ENCODE data around the gene BRF1. TPM values are rescaled to one million over a fixed set of nuclear protein-coding genes. Genes with fewer than 3 reads are reported as not detected.

Gene BRF1
- total and polyA plus RNA-seq, 2 of the 13 experiments (the other 11 are each of a cell fraction or from before 2014, with no cell fraction given): 5.1 to 11.0 TPM

DNA sequence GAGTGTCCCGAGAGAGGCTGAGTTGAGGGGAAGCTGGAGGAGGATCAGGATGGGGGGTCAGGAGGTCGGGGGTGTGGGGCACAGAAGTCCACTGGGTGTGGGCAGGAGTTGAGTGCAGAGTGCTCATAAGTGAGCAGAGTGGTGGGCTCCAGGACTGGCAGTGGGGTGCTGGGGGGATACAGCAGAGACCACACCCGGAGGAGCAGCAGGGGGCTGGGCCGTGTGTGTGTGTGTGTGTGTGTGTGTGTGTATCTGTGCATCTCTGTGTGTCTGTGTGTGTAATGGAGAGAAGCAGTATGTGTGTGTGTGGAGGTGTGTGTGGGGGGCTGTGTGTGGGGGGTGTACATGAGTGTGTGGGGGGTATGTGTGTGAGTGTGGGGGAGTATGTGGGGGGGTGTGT, 114.8 kb downstream of the BRF1 start:
- CTCF ChIA-PET (ENCODE audit: low intra/inter-chr PET ratio, low total read pairs): no interaction called here
- WGBS (ENCODE audit: low lambda C conversion rate): 6% methylated on average over 4 of the region's 4 CpGs
- TF ChIP-seq ZSCAN20 (CRISPR knock-in tag; IDR thresholded peaks at IDR 0.05; ENCODE audit: borderline replicate concordance): no peak
- TF ChIP-seq SMARCE1 (IDR thresholded peaks at IDR 0.05; ENCODE audit: borderline replicate concordance): no peak
- no peak for TF ChIP-seq NCOA5 (CRISPR knock-in tag; IDR thresholded peaks at IDR 0.05)
- no peak for TF ChIP-seq TBX2 (CRISPR knock-in tag; IDR thresholded peaks at IDR 0.05; ENCODE audit: borderline replicate concordance)
- TF ChIP-seq EZH2 (conservative IDR thresholded peaks at IDR 0.05; ENCODE audit: low read depth, low read length): no peak

GRCh38 chr14:105185001-105185400, 115.8 kb downstream of the BRF1 start:
- 59% methylated on average over 5 of the region's 18 CpGs for WGBS (ENCODE audit: low lambda C conversion rate)
- Histone ChIP-seq H3K4me1 (ENCODE audit: insufficient read depth, low read length) (peaks cover 19% of the 10 kb centered on the region; the same call in 1 of the 2 replicates), H3K36me3 (replicated peaks in 1 of 2; ENCODE audit: control insufficient read depth in 1 of 2, insufficient read depth in 2 of 2, low read length in 2 of 2) (no peaks in the 10 kb centered on the region), H3K4me3 (replicated peaks in 1 of 3; ENCODE audit: insufficient read depth in 1 of 3, low read depth in 2 of 3, low read length in 3 of 3) (no peak overlapping the region), H3K79me2 (ENCODE audit: insufficient read depth, low read length) (no peaks in the 10 kb centered on the region), H3K4me2 (ENCODE audit: low read depth, low read length) (no peak overlapping the region), H3K9me3 (ENCODE audit: low read length) (peaks cover 6% of the 10 kb centered on the region; the same call in 1 of the 2 replicates), H3K27me3 (ENCODE audit: control insufficient read depth in 1 of 2, insufficient read depth in 2 of 2, low read length in 2 of 2) (peaks cover 8 to 37% of the 10 kb centered on the region in 2 experiments), H2AFZ (ENCODE audit: low read length) (no peak overlapping the region), H3K9ac (ENCODE audit: insufficient read depth, low read depth, low read length) (no peak overlapping the region), H4K20me1 (ENCODE audit: insufficient read depth, low read length) (no peaks in the 10 kb centered on the region), H3K27ac (ENCODE audit: extremely low read length, insufficient read depth, low read length) (no peak overlapping the region)
- intact Hi-C loops (cut with micrococcal nuclease; ENCODE audit: unreplicated experiment) (loop anchor here (5.0 kb wide), 1 partner anchor 93 kb away; no protein-coding TSS in a partner anchor), in situ Hi-C loops (cut with HindIII; ENCODE audit: extremely low pct_ligation_motif_present, low pct_unique_long_range_greater_than_20kb) (no loop called here)
- FAIRE-seq: no peak
- POLR2A ChIA-PET: no interaction called here
- DNase-seq (ENCODE audit: low spot score): no peak
- CTCF ChIA-PET (ENCODE audit: low intra/inter-chr PET ratio, low total read pairs): no interaction called here
- BruUV-seq (replicated peaks): no TSS peak
- ATAC-seq: no peak
- TF ChIP-seq ZNF230 (CRISPR knock-in tag; IDR thresholded peaks at IDR 0.05) (no peak), ZMAT3 (CRISPR knock-in tag; conservative IDR thresholded peaks at IDR 0.05) (no peak), FUBP1 (CRISPR knock-in tag; IDR thresholded peaks at IDR 0.05; ENCODE audit: borderline replicate concordance) (no peak), ZNF570 (CRISPR knock-in tag; IDR thresholded peaks at IDR 0.05; ENCODE audit: borderline replicate concordance) (no peak), MIER3 (CRISPR knock-in tag; IDR thresholded peaks at IDR 0.05; ENCODE audit: borderline replicate concordance) (no peak), SIN3A (IDR thresholded peaks at IDR 0.05; ENCODE audit: borderline replicate concordance, low read depth, low read length) (no peak), SKI (IDR thresholded peaks at IDR 0.05; ENCODE audit: partially characterized antibody) (no peak), PRPF4 (IDR thresholded peaks at IDR 0.05; ENCODE audit: low read depth, low read length, poor library complexity, severe bottlenecking) (no peak), ELF3 (CRISPR knock-in tag; IDR thresholded peaks at IDR 0.05) (no peak), DNMT3B (CRISPR knock-in tag; conservative IDR thresholded peaks at IDR 0.05) (no peak)
- TF ChIP-seq, protein P1, sequence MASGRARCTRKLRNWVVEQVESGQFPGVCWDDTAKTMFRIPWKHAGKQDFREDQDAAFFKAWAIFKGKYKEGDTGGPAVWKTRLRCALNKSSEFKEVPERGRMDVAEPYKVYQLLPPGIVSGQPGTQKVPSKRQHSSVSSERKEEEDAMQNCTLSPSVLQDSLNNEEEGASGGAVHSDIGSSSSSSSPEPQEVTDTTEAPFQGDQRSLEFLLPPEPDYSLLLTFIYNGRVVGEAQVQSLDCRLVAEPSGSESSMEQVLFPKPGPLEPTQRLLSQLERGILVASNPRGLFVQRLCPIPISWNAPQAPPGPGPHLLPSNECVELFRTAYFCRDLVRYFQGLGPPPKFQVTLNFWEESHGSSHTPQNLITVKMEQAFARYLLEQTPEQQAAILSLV (CRISPR knock-in tag; IDR thresholded peaks at IDR 0.05; ENCODE audit: borderline replicate concordance): no peak

More for the DNA sequence above, 114.8 kb downstream of the BRF1 start:
- Histone ChIP-seq H3K9ac (ENCODE audit: insufficient read depth, low read depth, low read length) (no peak overlapping the region), H3K79me2 (ENCODE audit: insufficient read depth, low read length) (no peaks in the 10 kb centered on the region), H3K9me3 (ENCODE audit: low read length) (peaks cover 6% of the 10 kb centered on the region; the same call in 1 of the 2 replicates), H3K36me3 (replicated peaks in 1 of 2; ENCODE audit: control insufficient read depth in 1 of 2, insufficient read depth in 2 of 2, low read length in 2 of 2) (no peaks in the 10 kb centered on the region), H3K4me1 (ENCODE audit: insufficient read depth, low read length) (peaks cover 13% of the 10 kb centered on the region; the same call in 1 of the 2 replicates), H3K27ac (ENCODE audit: extremely low read length, insufficient read depth, low read length) (no peak overlapping the region), H4K20me1 (ENCODE audit: insufficient read depth, low read length) (no peaks in the 10 kb centered on the region), H3K27me3 (ENCODE audit: control insufficient read depth in 1 of 2, insufficient read depth in 2 of 2, low read length in 2 of 2) (peaks cover 6 to 35% of the 10 kb centered on the region in 2 experiments; a peak in 4 of 5 replicates), H3K4me2 (ENCODE audit: low read depth, low read length) (no peak overlapping the region), H2AFZ (ENCODE audit: low read length) (no peak overlapping the region), H3K4me3 (replicated peaks in 1 of 3; ENCODE audit: insufficient read depth in 1 of 3, low read depth in 2 of 3, low read length in 3 of 3) (no peak overlapping the region)
- no peak for ATAC-seq
- POLR2A ChIA-PET: no interaction called here
- intact Hi-C loops (cut with micrococcal nuclease; ENCODE audit: unreplicated experiment) (loop anchor here (5.0 kb wide), 1 partner anchor 94 kb away; no protein-coding TSS in a partner anchor), in situ Hi-C loops (cut with HindIII; ENCODE audit: extremely low pct_ligation_motif_present, low pct_unique_long_range_greater_than_20kb) (no loop called here)
- no peak for FAIRE-seq
- no TSS peak for BruUV-seq (replicated peaks)
- no peak for DNase-seq (ENCODE audit: low spot score)

Data from HepG2 (cell line).